ENCODE measurements around the gene GSTM1.

The GSTM1 gene

DNA sequence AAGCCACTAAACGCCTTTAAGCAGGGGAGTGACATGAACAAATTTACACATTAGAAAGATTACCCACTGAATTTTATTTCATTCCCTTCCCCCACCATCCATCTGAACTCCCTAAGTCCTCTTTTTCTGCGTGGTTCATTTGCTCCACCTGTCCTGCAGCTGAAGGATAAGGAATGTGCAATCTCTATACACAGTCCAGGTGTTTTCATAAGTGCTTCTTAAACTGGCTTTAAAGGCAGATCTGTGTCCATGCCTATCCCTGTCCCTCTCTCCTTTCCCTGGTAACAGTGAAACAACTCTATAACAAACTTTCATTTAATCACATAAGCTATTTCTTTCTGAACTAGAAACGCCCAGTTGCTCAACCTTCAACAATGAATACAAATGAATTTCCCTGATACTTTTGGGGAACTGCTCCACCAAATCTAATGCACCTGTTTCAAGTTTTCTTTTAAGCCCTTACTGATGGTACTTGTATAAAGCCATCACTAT, 44.8 kb downstream of the GSTM1 start:
- no peak for DNase-seq

DNA sequence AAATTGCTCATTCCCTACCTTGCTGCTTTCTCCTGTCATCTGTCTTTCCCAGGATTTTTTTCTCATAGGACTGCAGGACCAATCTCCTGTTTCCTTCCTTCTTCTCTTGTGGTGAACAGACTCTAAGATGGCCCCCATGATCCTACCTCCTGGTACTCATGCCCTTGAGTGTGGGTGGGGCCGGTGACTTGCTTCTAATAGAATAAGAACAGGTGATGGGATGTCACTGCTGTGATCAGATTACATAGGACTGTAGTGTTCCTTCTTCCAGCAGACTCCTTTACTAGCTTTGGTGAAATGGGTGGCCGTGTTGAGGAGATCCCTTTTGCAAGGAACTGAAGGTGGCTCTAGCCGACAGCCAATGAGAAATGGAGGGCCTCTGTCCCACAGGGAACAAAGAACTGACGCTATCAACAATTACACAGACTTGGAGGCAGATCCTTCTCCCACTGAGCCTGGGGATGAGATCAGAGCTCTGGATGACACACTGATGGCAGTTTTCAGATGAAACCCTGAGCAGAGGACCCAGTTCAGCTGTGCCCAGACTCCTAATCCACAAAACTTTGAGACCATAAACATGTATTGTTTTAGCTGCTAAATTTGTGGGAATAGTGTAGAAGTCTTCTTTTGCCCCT, 45.7 kb downstream of the GSTM1 start:
- DNase-seq: no peak

DNA sequence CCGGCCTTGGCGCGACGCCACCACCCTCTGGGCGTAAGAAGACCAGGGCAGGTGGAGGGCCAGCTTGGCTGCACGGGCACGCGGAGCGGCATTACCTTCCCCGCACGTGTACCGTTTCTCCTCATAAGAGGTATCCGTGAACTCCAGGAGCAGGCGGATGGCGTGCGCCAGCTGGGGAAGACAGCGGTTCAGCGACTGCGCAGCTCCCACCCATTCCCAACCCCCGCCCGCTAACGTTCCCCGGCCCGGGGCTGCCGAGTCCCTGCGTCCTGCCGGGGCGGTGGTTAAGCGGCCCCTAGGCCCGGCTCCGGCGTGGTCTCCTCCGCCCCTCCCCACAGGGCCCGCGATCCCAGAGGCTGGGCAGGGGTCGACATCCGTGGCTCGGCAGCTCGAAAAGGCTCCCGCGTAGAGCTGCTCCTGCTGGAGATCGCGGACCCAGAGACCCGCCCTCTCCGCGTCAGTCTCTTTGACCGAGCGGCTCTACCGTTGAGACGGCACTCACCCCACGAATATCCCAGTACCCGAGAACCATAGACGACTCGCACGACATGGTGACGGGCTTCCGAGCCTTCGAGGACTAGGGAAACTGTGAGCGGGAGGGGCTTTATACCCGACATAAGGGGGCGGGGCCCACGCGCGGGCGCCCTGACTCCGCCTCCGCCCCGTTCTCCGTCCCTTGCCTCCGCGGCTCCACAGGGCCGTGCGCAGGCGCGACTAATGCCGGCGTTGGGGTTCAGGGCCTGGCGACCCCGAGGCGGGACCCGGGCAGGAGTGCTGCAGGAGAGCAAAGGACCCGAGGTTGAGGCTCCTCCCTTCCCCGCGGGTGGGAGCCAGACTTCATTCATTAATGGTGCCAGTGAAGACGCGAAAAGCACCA, 52.4 kb downstream of the GSTM1 start:
- no peak for DNase-seq

DNA sequence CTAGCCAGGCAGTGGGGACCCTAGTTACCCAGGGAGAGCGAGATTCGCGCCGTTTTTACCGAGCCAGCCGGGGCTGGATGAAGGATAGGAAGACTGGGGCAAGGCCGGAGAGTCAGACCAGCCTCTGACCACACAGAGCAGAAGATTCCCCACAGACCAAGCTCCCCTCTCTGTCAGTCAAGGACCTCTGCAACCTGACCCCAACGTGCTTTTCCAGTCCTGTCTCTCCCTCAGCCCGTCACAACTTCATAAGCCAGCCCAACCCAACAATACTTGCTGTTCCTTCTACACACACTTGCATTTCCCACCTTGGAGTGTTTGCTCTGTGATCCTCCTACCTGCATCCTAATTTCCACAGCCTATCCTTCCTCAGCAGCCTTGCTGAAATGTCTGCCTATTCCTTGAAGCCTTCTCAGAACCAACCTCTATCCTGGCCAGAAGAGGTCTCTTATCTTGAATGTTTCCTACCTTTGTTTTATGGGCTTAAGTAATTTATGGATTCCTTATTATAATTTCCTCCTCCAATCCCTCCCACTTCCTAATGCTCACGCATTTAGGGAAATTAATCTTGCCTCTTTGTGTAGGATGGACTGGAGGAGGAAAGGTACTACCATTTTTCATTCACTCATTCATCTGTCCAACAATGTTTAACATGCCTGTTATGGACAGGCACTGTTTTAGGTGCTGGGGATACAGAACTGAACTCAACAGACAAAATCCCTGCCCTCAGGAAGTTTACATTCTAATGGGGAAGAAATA, 53.2 kb downstream of the GSTM1 start, which contains the start of gene GSTM3:
TSS of gene GSTM3 (minus strand) at position 424 of the 759 bp plus-strand sequence. CDS start 751 bp downstream, outside the sequence.
- no peak for DNase-seq

All from NCI-H524 treated with DMSO at 0.1 percent for 48 hours (cell line).